SK-N-SH (cell line): ENCODE data around the gene MCRS1. TPM values are rescaled to one million over a fixed set of nuclear protein-coding genes. Genes with fewer than 3 reads are reported as not detected.
"Not testable (repeated sequence)": the region's sequence is repeated elsewhere in the genome, so short reads cannot be mapped to it uniquely, and the experiment has no call there.

ENCODE experiments used
- CTCF ChIA-PET: fragments of 300-600, 350-600 bp; formaldehyde crosslinking; extraction: SDS; loops from one replicate; lab custom pipeline; 2021; lab: Yijun Ruan, JAX
- POLR2A ChIA-PET: fragments of 350-600 bp; sonication (Branson Sonifier 250); formaldehyde crosslinking; extraction: SDS; loops from one replicate; lab custom pipeline; 2020; ENCODE audit warnings: antibody characterized with exemption, inconsistent platforms; lab: Yijun Ruan, JAX
- DNase-seq: peaks from one replicate; pipeline ENCODE4 v3.0.0; 2012
- H2AFZ ChIP-seq: fragments of 200-600 bp; sonication (generic); 2 replicates; pipeline ENCODE4 v1.8.1; 2016; ENCODE audit warnings: antibody characterized with exemption, mild to moderate bottlenecking, low read depth
- H3F3A ChIP-seq: fragments of 200-600 bp; sonication (generic); replicated peaks from 2 replicates; pipeline ENCODE3; 2016; ENCODE audit warnings: antibody characterized with exemption, mild to moderate bottlenecking; ENCODE audit not compliant: insufficient read depth
- H3K27ac ChIP-seq, 2 experiments: fragments of 200-500 bp in 1 of 2; fragments of 200-600 bp in 1 of 2; sonication (Bioruptor generic) in 1 of 2; sonication (generic), shearing (Covaris generic) in 1 of 2; 2 replicates each; pipeline versions ENCODE4 v1.5.1 to v1.6.1; 2014 to 2016; ENCODE audit warnings: low read depth in 2 of 2, inconsistent platforms in 1 of 2, low read length in 1 of 2, mild to moderate bottlenecking in 1 of 2, mixed read lengths in 1 of 2
- H3K27me3 ChIP-seq: fragments of 200-600 bp; sonication (generic), shearing (Covaris generic); 2 replicates; pipeline ENCODE4 v1.6.1; 2016; ENCODE audit warnings: mixed run types; ENCODE audit not compliant: insufficient read depth
- H3K36me3 ChIP-seq, 2 experiments: fragments of 200-500 bp in 1 of 2; fragments of 200-600 bp in 1 of 2; sonication (Bioruptor generic) in 1 of 2; sonication (generic) in 1 of 2; replicated peaks in 1 of 2; 2 replicates each; pipeline versions ENCODE3 to v1.5.1; 2014 to 2016; ENCODE audit warnings: low read length in 1 of 2, mild to moderate bottlenecking in 1 of 2; ENCODE audit not compliant: insufficient read depth in 2 of 2, control insufficient read depth in 1 of 2
- H3K4me1 ChIP-seq, 2 experiments: fragments of 200-500 bp in 1 of 2; fragments of 200-600 bp in 1 of 2; sonication (Bioruptor generic) in 1 of 2; sonication (generic), shearing (Covaris generic) in 1 of 2; 2 replicates each; pipeline versions ENCODE4 v1.5.1 to v1.6.1; 2014 to 2016; ENCODE audit warnings: low read depth in 1 of 2, low read length in 1 of 2, mixed run types in 1 of 2; ENCODE audit not compliant: insufficient read depth in 2 of 2, control insufficient read depth in 1 of 2
- H3K4me2 ChIP-seq: fragments of 200-600 bp; sonication (generic), shearing (Covaris generic); 2 replicates; pipeline ENCODE4 v1.6.1; 2017; ENCODE audit warnings: mixed run types
- H3K4me3 ChIP-seq, 2 experiments: fragments of 200-500 bp in 1 of 2; fragments of 200-600 bp in 1 of 2; sonication (Bioruptor generic) in 1 of 2; sonication (generic), shearing (Covaris generic) in 1 of 2; 2 replicates each; pipeline versions ENCODE4 v1.5.1 to v1.8.1; 2014 to 2016; ENCODE audit warnings: low read depth in 2 of 2, inconsistent platforms in 1 of 2, low read length in 1 of 2, mild to moderate bottlenecking in 1 of 2, mixed read lengths in 1 of 2, moderate library complexity in 1 of 2
- H3K79me2 ChIP-seq: fragments of 200-600 bp; sonication (generic); 2 replicates; pipeline ENCODE4 v1.8.1; 2017; ENCODE audit warnings: mild to moderate bottlenecking; ENCODE audit not compliant: insufficient read depth
- H3K9ac ChIP-seq: fragments of 200-600 bp; sonication (generic); 2 replicates; pipeline ENCODE4 v1.6.1; 2017; ENCODE audit warnings: mixed run types
- H3K9me2 ChIP-seq: fragments of 200-600 bp; sonication (generic); 2 replicates; pipeline ENCODE4 v1.6.1; 2017; ENCODE audit warnings: mixed run types
- H3K9me3 ChIP-seq: fragments of 200-600 bp; sonication (generic); 2 replicates; pipeline ENCODE4 v1.6.1; 2017; ENCODE audit warnings: mixed run types, mild to moderate bottlenecking, moderate library complexity
- H4K20me1 ChIP-seq: fragments of 200-600 bp; sonication (generic); 2 replicates; pipeline ENCODE4 v1.6.1; 2017; ENCODE audit warnings: mild to moderate bottlenecking, mixed run types; ENCODE audit not compliant: insufficient read depth
- CTCF ChIP-seq: fragments of 200-600 bp; sonication (generic); IDR thresholded peaks from 2 replicates; pipeline ENCODE4 v1.6.1; 2017; ENCODE audit warnings: antibody characterized with exemption, mild to moderate bottlenecking, moderate library complexity
- EP300 ChIP-seq, 2 experiments: IDR thresholded peaks; 2 replicates each; pipeline versions ENCODE4 v1.4.0 to v1.6.1; 2012; ENCODE audit warnings: borderline replicate concordance in 1 of 2, low read depth in 1 of 2, low read length in 1 of 2
- GABPA ChIP-seq: IDR thresholded peaks from 2 replicates; pipeline ENCODE4 v1.4.0; 2012; ENCODE audit warnings: low read depth, mild to moderate bottlenecking
- MEF2A ChIP-seq: IDR thresholded peaks from 2 replicates; pipeline ENCODE4 v1.4.0; 2012; ENCODE audit warnings: low read depth, borderline replicate concordance
- NFIC ChIP-seq: IDR thresholded peaks from 2 replicates; pipeline ENCODE4 v1.4.0; 2012; ENCODE audit warnings: borderline replicate concordance
- NRF1 ChIP-seq: IDR thresholded peaks from 2 replicates; pipeline ENCODE4 v1.6.1; 2012; ENCODE audit warnings: low read depth, mild to moderate bottlenecking, low read length
- REST ChIP-seq: IDR thresholded peaks from 2 replicates; pipeline ENCODE4 v1.6.1; 2012; ENCODE audit warnings: mild to moderate bottlenecking, low read depth, low read length, moderate library complexity
- RFX5 ChIP-seq: IDR thresholded peaks from 2 replicates; pipeline ENCODE4 v1.6.1; 2012; ENCODE audit warnings: mild to moderate bottlenecking, improper control_type of control experiment, low read length
- SIN3A ChIP-seq: IDR thresholded peaks from 2 replicates; pipeline ENCODE4 v1.6.1; 2012; ENCODE audit warnings: low read depth, mild to moderate bottlenecking, low read length, moderate library complexity, borderline replicate concordance
- TAF1 ChIP-seq: IDR thresholded peaks from 2 replicates; pipeline ENCODE4 v1.6.1; 2012; ENCODE audit warnings: low read depth, mild to moderate bottlenecking, low read length, moderate library complexity, borderline replicate concordance
- TCF12 ChIP-seq: IDR thresholded peaks from 2 replicates; pipeline ENCODE4 v1.4.0; 2012
- USF2 ChIP-seq: fragments of 150-350 bp; IDR thresholded peaks from 2 replicates; pipeline ENCODE4 v1.6.1; 2017; ENCODE audit warnings: antibody characterized with exemption, low read length, low read depth, borderline replicate concordance
- YY1 ChIP-seq: IDR thresholded peaks from 2 replicates; pipeline ENCODE4 v1.4.0; 2012; ENCODE audit warnings: low read depth, mild to moderate bottlenecking
- ZBTB33 ChIP-seq: IDR thresholded peaks from 2 replicates; pipeline ENCODE4 v1.4.0; 2012; ENCODE audit warnings: low read depth, borderline replicate concordance
- WGBS: methylation state at CpG from one replicate; pipeline ENCODE4 v1.1.6; 2017; ENCODE audit warnings: low lambda C conversion rate; 5-methylcytosine and 5-hydroxymethylcytosine counted together
- polyA plus RNA-seq, 3 experiments: library from polyadenylated mRNA; depleted of rRNA; stranded (reverse); fragments of >200 nt; gene quantifications; 2 replicates each; pipeline ENCODE4 v1.2.3, GENCODE V29; 2012

The MCRS1 gene
- polyA plus RNA-seq, 1 of the 3 experiments (the other 2 are of a cell fraction): 107 TPM

- no peak for TF ChIP-seq TCF12
- no peak for TF ChIP-seq TAF1
- TF ChIP-seq RFX5: no peak
- no peak for TF ChIP-seq MEF2A
- no peak for TF ChIP-seq SIN3A
- TF ChIP-seq CTCF: no peak
- TF ChIP-seq EP300 (IDR thresholded peaks at IDR 0.05; ENCODE audit: borderline replicate concordance in 1 of 2, low read depth in 1 of 2, low read length in 1 of 2): no peak
- no peak for TF ChIP-seq USF2
- no peak for TF ChIP-seq ZBTB33
- no peak for TF ChIP-seq NRF1
- TF ChIP-seq YY1: no peak
- no peak for TF ChIP-seq REST
- TF ChIP-seq GABPA: no peak
- TF ChIP-seq NFIC: no peak
- TF ChIP-seq, all 33 proteins: peak for 0
- peaks cover 11% of the 10 kb centered on the region; the same call in 1 of the 2 replicates for H3K9me3 ChIP-seq
- no peak overlapping the region for H3K4me3 ChIP-seq
- H3F3A ChIP-seq: peaks cover 7% of the 10 kb centered on the region
- no peak for DNase-seq
- H3K9me2 ChIP-seq: no peaks in the 10 kb centered on the region
- ChIA-PET POLR2A (no interaction called here), CTCF (interaction anchor here (0.5 to 1.3 kb wide), 2 partner anchors 12 to 275 kb away, joined by 3 to 4 read pairs; no protein-coding TSS in a partner anchor)
- H3K27me3 ChIP-seq: no peaks in the 10 kb centered on the region
- no peaks in the 10 kb centered on the region for H3K36me3 ChIP-seq
- no peaks in the 10 kb centered on the region for H4K20me1 ChIP-seq
- H3K4me1 ChIP-seq: no peaks in the 10 kb centered on the region
- no peak overlapping the region for H3K27ac ChIP-seq
- no peak overlapping the region for H3K9ac ChIP-seq
- H3K4me2 ChIP-seq: no peak overlapping the region
- H2AFZ ChIP-seq: no peak overlapping the region
- no peaks in the 10 kb centered on the region for H3K79me2 ChIP-seq
Measured at GRCh38 chr12:49612210-49612609, 44.3 kb upstream of the MCRS1 start.

- H3K4me3 ChIP-seq, H3K27ac ChIP-seq, H3K4me2 ChIP-seq, H3K9me3 ChIP-seq, H4K20me1 ChIP-seq, H2AFZ ChIP-seq, H3K79me2 ChIP-seq, H3K36me3 ChIP-seq, H3K9me2 ChIP-seq, POLR2A ChIA-PET, H3K9ac ChIP-seq, DNase-seq, H3K27me3 ChIP-seq, H3F3A ChIP-seq, H3K4me1 ChIP-seq: not testable (repeated sequence)
- CTCF ChIA-PET: interaction anchor here (1.1 to 1.4 kb wide), 3 partner anchors 8 to 252 kb away, joined by 3 to 4 read pairs (median 3); no protein-coding TSS in a partner anchor
- WGBS: 81% methylated on average over 4 of the region's 4 CpGs
Measured at GRCh38 chr12:49610785-49611184, 42.8 kb upstream of the MCRS1 start.
